K562 (cell line): ENCODE measurements around the gene HOXC10. TPM values are rescaled to one million over a fixed set of nuclear protein-coding genes. Genes with fewer than 3 reads are reported as not detected.

Source experiments
- HES1 ChIP-seq: fragments of 450-650 bp; IDR thresholded peaks from 2 replicates; pipeline ENCODE4 v1.6.1; 2016; ENCODE audit warnings: low read depth, mild to moderate bottlenecking, moderate library complexity
- NFIC ChIP-seq: fragments of 450-650 bp; IDR thresholded peaks from 2 replicates; pipeline ENCODE4 v1.6.1; 2017; ENCODE audit warnings: mild to moderate bottlenecking, inconsistent platforms
- PCBP1 ChIP-seq: fragments of 200-400 bp; formaldehyde crosslinking; IDR thresholded peaks from 2 replicates; pipeline ENCODE4 v1.6.1; 2018; ENCODE audit warnings: mild to moderate bottlenecking, low read depth, low read length; ENCODE audit not compliant: poor library complexity, severe bottlenecking
- THAP12 ChIP-seq: fragments of 250-450 bp; sonication (Bioruptor Pico); IDR thresholded peaks from 2 replicates; pipeline ENCODE4 v1.9.0; 2021; ENCODE audit warnings: mild to moderate bottlenecking, inconsistent platforms
- WHSC1 ChIP-seq: IDR thresholded peaks from one replicate; pipeline ENCODE4 v1.6.1; 2012; ENCODE audit warnings: low read length, control low read depth, inconsistent platforms
- polyA plus RNA-seq, 8 experiments: library from polyadenylated mRNA; depleted of rRNA in 4 of 8; stranded (reverse) in 5 of 8; unstranded in 3 of 8; fragments of >200 nt; fragmentation: Nextera tagmentation in 2 of 8; fragmentation: Illumina TruSeq in 1 of 8; extraction: Ambion mirVana in 2 of 8; extraction: Trizol in 1 of 8; gene quantifications; 2 replicates each; pipeline versions ENCODE4 v1.2.1 to v1.2.3, GENCODE V29; 2011 to 2014; ENCODE audit warnings: inconsistent platforms in 1 of 8, missing spikeins in 1 of 8
- total RNA-seq, 7 experiments: library from RNA; depleted of rRNA in 6 of 7; stranded (reverse); fragments of >200 nt in 6 of 7; fragmentation: Illumina TruSeq in 2 of 7; extraction: Trizol in 2 of 7; gene quantifications; 2 replicates each; pipeline versions ENCODE4 v1.2.1 to v1.2.3, GENCODE V29; 2011 to 2021; ENCODE audit warnings: low replicate concordance in 1 of 7
- TF ChIP-seq, protein P1 (sequence below), 2 experiments: IDR thresholded peaks; 2 replicates each; pipeline ENCODE4 v1.6.1; 2011; ENCODE audit warnings: borderline replicate concordance in 1 of 2, control low read depth in 1 of 2, low read depth in 1 of 2, low read length in 1 of 2, mild to moderate bottlenecking in 1 of 2, mixed read lengths in 1 of 2, moderate library complexity in 1 of 2; ENCODE audit not compliant: insufficient read depth in 1 of 2, insufficient read length in 1 of 2, poor library complexity in 1 of 2, severe bottlenecking in 1 of 2; ENCODE audit errors: extremely low read depth in 1 of 2

The HOXC10 gene
- total and polyA plus RNA-seq, 9 of the 15 experiments (the other 6 are each of a cell fraction or from before 2014, with no cell fraction given), result 0.13 to 0.77 (median 0.35) TPM; not detected in 2

DNA sequence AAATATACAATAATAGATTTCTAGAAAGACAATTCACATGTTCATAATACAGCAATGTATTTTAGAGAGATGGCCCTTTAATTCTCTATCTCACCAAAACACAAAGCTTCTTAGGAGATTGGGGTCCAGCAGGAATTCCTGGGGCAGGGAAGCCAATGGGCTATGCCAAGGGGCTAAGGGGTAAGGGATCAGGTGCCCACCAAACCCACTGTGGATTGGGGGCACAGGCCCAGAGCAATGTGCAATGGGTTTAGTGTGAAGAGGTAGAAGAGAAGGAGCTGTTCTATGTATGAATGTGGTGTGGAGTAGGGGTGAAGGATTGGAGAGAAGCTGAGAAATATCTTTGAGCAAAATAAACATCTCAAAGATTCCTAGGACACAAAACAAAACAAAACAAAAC, 43.8 kb upstream of the HOXC10 start (continued):
- TF ChIP-seq HES1 (no peak), PCBP1 (no peak), THAP12 (CRISPR knock-in tag) (no peak), WHSC1 (no peak), NFIC (no peak)
- TF ChIP-seq, protein P1, sequence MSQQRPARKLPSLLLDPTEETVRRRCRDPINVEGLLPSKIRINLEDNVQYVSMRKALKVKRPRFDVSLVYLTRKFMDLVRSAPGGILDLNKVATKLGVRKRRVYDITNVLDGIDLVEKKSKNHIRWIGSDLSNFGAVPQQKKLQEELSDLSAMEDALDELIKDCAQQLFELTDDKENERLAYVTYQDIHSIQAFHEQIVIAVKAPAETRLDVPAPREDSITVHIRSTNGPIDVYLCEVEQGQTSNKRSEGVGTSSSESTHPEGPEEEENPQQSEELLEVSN (IDR thresholded peaks at IDR 0.05; ENCODE audit: borderline replicate concordance in 1 of 2, extremely low read depth in 1 of 2, insufficient read depth in 1 of 2, insufficient read length in 1 of 2, low read depth in 1 of 2, low read length in 1 of 2, poor library complexity in 1 of 2, severe bottlenecking in 1 of 2), result no peak
